BE2C (cell line): Measurements from ENCODE around the gene SEPHS2.

Source experiments
- DNase-seq: peaks from one replicate; pipeline ENCODE4 v3.0.0-alpha.2; 2020
- H3K27me3 ChIP-seq: fragments of 250-450 bp; sonication (Bioruptor Pico); 2 replicates; pipeline ENCODE4 v1.5.1; 2020; ENCODE audit warnings: mild to moderate bottlenecking
- H3K36me3 ChIP-seq: fragments of 250-450 bp; sonication (Bioruptor Pico); 2 replicates; pipeline ENCODE4 v1.5.1; 2020; ENCODE audit warnings: mild to moderate bottlenecking
- H3K4me1 ChIP-seq: fragments of 250-450 bp; sonication (Bioruptor Pico); 2 replicates; pipeline ENCODE4 v1.5.1; 2020
- H3K4me3 ChIP-seq: 2 replicates; pipeline ENCODE4 v1.5.1; 2011; ENCODE audit warnings: low read depth, low read length
- H3K9me3 ChIP-seq: fragments of 250-450 bp; sonication (Bioruptor Pico); 2 replicates; pipeline ENCODE4 v1.5.1; 2020
- TF ChIP-seq, protein P1 (sequence below): IDR thresholded peaks from 2 replicates; pipeline ENCODE4 v1.5.1; 2012; ENCODE audit warnings: mild to moderate bottlenecking, low read depth, low read length

The SEPHS2 gene

DNA sequence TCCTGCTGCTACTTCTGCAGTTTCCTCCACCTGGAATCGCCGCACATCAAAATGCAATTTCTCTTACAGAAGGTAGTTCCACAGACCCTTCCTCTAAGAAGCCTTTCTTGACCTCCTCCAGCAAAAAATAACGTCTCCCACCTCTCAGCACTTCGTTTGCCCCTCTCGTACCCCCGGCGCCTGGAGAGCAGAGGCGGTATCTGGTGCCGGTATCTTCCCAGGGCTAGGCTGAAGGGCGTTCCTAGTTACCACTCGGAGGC is 16.3 kb downstream of the SEPHS2 start:
- Histone ChIP-seq H3K4me3 (peak overlapping the region; percentile 66), H3K4me1 (no peaks in the 10 kb centered on the region; the same call in 1 of the 2 replicates), H3K36me3 (peaks cover 40% of the 10 kb centered on the region), H3K27me3 (no peaks in the 10 kb centered on the region), H3K9me3 (no peaks in the 10 kb centered on the region)
- no peak for DNase-seq
- TF ChIP-seq, protein P1, sequence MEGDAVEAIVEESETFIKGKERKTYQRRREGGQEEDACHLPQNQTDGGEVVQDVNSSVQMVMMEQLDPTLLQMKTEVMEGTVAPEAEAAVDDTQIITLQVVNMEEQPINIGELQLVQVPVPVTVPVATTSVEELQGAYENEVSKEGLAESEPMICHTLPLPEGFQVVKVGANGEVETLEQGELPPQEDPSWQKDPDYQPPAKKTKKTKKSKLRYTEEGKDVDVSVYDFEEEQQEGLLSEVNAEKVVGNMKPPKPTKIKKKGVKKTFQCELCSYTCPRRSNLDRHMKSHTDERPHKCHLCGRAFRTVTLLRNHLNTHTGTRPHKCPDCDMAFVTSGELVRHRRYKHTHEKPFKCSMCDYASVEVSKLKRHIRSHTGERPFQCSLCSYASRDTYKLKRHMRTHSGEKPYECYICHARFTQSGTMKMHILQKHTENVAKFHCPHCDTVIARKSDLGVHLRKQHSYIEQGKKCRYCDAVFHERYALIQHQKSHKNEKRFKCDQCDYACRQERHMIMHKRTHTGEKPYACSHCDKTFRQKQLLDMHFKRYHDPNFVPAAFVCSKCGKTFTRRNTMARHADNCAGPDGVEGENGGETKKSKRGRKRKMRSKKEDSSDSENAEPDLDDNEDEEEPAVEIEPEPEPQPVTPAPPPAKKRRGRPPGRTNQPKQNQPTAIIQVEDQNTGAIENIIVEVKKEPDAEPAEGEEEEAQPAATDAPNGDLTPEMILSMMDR: no peak

DNA sequence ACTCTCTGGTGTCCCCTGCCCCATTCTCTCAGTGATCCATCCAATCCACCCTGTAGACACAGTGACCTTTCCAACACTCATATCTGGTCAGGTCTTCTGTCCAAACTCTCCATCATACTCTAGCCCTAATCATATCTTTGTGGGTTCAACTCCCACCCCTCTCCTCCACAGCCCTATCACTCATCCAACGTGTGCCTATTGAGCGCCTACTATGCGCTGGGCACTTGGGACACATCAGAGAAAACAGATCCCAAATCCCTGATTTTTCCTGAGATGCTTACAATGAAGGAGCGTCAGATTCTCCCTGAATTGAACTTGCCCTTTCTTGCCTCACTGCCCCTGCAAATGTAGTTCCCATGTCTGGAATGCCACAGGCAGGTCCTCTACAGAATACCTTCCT is 17.6 kb downstream of the SEPHS2 start:
- Histone ChIP-seq H3K9me3 (no peaks in the 10 kb centered on the region), H3K36me3 (peaks cover 53% of the 10 kb centered on the region), H3K4me3 (no peak overlapping the region), H3K27me3 (no peaks in the 10 kb centered on the region), H3K4me1 (no peaks in the 10 kb centered on the region; the same call in 1 of the 2 replicates)
- TF ChIP-seq, protein P1: no peak
- DNase-seq: no peak

DNA sequence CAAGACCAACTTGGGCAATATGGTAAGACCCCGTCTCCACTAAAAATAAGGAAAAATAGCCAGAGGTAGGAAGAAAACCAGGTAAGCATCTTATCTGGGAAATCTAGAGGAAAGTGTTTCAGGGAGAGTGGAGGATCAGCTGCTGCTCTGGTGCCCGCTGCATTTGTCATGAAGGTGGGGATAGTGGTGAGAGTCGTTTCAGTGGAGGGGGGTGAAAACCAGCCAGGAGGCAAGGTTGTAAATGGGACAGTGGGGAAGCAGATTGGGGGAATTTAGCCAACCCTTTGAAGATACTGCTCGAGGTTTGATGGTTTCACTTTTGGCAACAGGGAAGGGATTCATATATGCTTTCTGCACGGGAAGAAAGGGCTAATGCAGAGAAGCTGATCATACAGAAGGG is 24.7 kb downstream of the SEPHS2 start:
- DNase-seq: no peak
- peaks cover 50% of the 10 kb centered on the region for H3K36me3 ChIP-seq
- H3K9me3 ChIP-seq: no peaks in the 10 kb centered on the region
- H3K4me1 ChIP-seq: peaks cover 3% of the 10 kb centered on the region; the same call in 1 of the 2 replicates
- H3K27me3 ChIP-seq: no peaks in the 10 kb centered on the region
- H3K4me3 ChIP-seq: no peak overlapping the region
- TF ChIP-seq, protein P1: no peak

DNA sequence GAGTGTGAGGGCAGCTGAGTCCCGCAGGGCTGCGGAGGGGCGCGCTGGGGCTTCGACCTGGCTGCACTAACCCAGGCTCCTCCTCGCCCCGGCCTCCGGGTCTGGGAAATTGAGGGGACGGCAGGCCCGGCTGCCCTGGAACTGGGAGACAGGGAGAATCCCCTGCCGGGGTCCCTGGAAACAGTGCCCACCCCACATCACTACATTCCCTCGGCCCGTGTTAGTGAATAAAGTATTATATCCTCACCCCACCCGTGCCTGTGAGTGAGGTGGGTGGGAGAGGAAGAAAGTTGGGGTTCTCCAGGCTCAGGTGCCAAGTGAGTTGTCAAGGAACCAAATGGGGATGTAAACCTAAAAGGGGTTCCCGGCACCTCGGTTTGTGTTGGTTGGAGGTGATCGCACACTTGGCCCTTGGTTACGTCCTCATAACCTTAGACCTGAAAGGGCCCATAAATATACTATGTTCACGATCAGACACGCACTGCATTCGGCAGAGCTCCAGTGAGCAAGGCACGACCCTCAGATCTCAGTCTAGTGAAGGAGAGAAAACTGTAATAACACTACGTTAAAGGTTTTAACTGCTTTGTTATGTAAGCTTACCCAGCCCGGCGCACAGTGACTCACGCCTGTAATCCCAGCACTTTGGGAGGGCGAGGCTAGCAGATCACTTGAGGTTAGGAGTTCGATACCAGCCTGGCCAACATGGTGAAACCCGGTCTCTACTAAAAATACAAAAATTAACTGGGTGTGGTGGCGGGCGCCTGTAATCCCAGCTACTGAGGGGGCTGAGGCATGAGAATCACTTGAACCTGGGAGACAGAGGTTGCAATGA is 27.1 kb downstream of the SEPHS2 start:
- H3K4me1 ChIP-seq: peaks cover 3% of the 10 kb centered on the region; the same call in 1 of the 2 replicates
- DNase-seq: no peak
- TF ChIP-seq, protein P1: no peak
- H3K9me3 ChIP-seq: no peaks in the 10 kb centered on the region
- H3K27me3 ChIP-seq: no peaks in the 10 kb centered on the region
- peak overlapping the region; percentile 59 for H3K4me3 ChIP-seq
- H3K36me3 ChIP-seq: peaks cover 28% of the 10 kb centered on the region

DNA sequence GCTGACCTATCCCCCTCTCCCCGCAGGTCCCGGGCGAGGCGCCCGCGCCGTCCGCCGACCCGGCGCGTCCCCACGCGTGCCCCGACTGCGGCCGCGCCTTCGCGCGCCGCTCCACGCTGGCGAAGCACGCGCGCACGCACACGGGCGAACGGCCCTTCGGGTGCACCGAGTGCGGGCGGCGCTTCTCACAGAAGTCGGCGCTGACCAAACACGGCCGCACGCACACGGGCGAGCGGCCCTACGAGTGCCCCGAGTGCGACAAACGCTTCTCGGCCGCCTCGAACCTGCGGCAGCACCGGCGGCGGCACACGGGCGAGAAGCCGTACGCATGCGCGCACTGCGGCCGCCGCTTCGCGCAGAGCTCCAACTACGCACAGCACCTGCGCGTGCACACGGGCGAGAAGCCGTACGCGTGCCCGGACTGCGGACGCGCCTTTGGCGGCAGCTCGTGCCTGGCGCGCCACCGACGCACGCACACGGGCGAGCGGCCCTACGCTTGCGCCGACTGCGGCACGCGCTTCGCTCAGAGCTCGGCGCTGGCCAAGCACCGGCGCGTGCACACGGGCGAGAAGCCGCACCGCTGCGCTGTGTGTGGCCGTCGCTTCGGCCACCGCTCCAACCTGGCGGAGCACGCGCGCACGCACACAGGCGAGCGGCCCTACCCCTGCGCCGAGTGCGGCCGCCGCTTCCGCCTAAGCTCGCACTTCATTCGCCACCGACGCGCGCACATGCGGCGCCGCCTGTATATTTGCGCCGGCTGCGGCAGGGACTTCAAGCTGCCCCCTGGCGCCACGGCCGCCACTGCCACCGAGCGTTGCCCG is 27.9 kb downstream of the SEPHS2 start:
- H3K4me1 ChIP-seq: peaks cover 3% of the 10 kb centered on the region; the same call in 1 of the 2 replicates
- peak; percentile 92 for DNase-seq
- H3K4me3 ChIP-seq: peak overlapping the region; percentile 59

More for the DNA sequence above, 27.9 kb downstream of the SEPHS2 start:
- Histone ChIP-seq H3K27me3 (no peaks in the 10 kb centered on the region), H3K36me3 (peaks cover 19% of the 10 kb centered on the region), H3K9me3 (no peaks in the 10 kb centered on the region)
- TF ChIP-seq, protein P1: peak; percentile 43
